Fibroblast of skin of right quadriceps (primary cell): ENCODE data around the gene DOCK4.
A peak's percentile ranks its signal among the peaks of the same experiment; 100 is the strongest.

Source experiments
- DNase-seq: peaks from one replicate; pipeline ENCODE4 v3.0.0-alpha.2; 2013

The DOCK4 gene

DNA sequence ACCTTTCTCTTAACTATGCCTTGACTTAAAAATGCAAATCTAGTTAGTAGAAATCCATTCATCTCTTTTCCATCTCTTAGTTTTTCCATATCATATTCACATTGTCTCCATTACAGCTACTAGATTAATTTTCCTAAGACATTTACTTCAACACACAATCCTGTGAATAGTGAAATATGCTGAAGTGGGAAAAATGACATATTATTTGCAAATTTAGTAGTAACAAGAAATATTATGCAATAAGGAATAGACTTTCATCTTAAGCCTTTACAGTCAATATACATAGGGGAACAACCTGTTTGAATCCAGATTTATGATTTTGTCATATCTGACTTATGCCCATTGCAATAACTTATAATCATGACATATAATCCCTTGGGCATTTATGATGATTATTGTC is 366.9 kb downstream of the DOCK4 start:
- DNase-seq = no peak

DNA sequence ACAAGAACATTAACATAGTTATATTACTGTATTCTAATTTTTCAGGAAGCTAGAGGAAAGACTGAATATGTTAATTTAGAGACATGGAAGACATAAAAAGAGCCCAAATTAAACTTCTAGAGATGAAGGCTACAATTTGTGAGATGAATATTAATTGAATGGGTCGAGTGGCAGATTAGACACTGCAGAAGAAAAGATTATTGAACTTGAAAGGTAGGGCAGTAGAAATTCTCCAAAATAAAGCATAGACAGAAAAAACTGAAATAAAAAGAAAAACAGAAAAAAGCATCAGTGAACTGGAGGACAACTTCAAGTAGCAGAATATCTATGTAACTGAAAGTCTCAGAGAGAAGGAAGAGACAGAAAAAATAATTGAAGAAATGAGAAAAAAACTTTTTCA is 369.6 kb downstream of the DOCK4 start:
- no peak for DNase-seq

DNA sequence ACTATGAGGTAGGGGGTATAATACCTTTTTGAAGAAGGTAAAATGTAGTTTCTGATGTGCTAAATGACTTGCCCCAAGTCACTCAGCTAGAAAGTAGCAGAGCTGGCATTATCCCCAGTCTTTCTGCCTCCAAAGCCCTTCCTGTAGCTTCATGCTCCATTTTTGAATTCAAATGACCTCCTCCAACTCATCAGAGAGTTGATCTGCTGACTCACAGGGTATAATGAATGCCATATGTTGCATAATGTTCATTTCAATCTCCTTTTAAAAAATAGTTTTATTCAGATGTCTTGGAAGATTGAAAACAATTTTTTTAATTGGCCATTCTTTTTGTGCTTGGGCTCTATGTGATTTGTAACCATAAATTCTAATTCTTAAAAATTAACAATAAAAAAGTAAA is 371.1 kb downstream of the DOCK4 start:
- DNase-seq = peak; percentile 91

DNA sequence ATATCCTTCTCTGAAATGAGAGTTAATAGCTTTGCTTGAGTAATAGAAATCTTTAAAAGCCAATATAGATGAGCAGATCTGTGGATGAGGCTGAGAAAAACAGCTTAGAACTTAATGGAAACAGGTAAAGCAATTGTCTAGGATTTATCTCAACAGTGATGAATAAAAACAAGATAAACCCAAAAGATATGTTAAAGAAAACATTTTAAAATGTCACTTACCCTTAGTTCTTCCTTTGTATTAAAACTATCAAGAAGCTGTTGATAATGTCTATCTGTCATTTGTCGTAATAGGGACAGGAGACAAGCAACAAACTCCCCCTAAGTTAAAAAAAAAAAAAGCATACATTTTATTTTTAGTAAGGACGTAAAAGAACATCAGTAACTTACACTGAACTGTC is 371.8 kb downstream of the DOCK4 start:
- DNase-seq = no peak

DNA sequence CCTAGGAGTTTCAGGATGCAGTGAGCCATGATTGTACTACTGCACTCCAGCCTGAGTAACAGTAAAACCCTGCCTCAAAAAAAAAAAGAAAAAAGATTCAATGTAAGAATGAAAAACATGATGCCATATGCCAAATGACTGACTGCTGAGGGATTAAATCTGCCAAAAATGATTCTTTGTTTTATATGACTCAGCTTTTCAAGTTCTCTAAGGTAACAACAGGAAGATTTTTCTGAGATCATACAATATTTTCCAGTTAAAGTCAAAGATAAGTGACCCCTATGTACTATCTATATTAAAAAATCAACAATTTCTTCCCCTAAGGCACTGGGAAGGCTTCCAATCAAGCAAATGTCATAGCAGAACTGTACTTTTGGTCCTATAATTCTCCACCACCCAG is 372.7 kb downstream of the DOCK4 start:
- peak; percentile 37 for DNase-seq

DNA sequence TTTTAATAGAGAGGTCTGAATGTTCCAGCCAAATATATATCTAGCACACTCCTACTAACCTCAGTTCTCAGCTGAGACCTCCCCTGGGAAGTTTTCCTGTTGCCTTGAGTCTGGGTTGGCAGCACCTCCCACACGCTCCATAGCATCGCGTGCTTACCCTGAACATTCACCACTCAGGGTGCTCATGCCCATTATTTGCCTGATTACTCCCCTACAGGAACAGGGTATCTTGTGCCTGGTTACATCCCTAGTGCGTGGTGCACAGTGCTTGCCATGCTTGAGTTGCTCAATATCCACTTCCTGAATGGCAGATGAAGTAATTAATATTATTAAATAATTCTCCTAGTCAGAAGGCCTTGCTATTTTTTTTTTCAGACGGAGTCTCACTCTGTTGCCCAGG is 374.0 kb downstream of the DOCK4 start:
- no peak for DNase-seq

DNA sequence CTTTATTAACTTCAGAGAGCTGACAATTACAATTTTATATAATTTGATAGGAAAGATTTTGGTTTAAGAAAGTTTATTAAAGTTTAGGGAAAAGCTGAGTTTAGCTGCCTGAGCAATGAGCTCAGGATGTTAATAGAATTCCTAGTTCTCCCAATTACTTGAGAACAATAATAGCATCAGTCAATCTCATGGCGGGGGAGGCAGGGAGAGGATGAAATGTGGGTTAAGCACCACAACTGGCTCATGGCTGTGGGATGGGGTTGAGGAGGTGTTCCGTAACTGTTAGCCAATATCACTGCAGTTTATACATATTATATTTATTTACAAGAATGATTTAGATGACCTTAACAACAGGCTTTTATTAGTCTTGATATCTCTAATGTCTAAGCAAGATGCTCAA is 377.0 kb downstream of the DOCK4 start:
- no peak for DNase-seq

DNA sequence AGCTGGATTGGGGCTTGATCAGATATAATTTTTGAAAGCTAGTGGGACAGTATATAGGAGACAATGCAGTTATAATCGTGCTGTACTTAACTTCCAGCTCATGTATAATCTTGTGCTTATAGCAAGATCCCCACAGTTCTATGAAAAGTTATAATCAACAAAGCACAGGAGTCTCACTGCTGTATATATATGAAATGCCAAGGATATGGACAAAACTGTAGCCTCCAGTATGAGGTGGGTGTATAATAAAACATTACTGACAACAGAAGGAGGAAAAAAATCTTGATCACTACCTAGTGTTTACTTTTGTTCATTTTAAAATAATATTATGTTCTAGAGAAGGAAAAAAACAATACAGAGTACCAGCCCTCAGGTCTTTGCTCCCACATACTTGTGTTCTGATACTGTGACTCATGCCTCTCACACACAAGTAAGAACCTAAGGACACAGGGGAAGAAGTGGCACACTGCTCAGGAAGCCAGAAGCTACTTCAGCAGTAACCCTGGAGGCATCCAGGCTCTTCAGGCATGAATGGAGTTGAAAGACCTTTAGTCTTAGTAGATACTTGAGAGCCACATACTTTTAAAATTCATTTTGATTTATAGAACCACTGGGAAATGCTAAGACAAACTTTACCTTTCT is 378.2 kb downstream of the DOCK4 start:
- DNase-seq = peak; percentile 43

DNA sequence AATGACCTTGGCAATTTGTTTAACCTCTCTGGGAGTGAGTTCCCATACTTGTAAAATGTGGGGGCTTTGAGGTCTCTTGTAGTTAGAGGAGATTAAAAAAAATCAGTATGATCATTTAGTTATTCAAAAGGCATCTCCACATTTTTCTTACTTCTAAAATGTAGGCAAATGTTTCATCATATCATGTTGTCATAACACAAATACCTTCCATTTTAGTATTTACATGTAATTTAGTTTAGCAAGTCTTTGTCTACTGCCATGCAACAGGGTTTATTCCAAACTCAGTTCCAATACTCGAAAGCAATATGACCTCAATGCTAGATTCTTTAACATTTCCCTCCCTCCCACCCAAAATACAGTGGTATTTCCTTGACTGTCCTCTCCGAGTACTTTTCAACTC is 381.2 kb downstream of the DOCK4 start:
- no peak for DNase-seq

DNA sequence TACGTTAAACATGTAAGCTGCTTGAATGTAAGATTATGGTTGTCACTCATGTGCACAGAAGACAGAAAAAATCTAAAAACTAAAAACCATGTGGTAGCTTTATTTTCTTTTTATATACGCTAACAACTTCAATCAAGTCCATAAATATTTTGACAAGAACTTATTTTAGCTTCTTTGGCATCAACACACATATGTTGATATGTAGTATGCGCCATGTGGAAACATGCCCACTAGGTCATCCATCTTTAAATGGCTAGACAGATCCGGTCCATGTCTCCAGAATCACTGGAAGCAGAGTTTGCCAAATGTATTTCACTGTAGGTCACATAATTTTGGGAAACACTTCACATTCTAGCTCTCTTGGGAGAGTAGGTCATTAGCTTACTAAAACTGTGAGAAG is 382.4 kb downstream of the DOCK4 start:
- DNase-seq = no peak

DNA sequence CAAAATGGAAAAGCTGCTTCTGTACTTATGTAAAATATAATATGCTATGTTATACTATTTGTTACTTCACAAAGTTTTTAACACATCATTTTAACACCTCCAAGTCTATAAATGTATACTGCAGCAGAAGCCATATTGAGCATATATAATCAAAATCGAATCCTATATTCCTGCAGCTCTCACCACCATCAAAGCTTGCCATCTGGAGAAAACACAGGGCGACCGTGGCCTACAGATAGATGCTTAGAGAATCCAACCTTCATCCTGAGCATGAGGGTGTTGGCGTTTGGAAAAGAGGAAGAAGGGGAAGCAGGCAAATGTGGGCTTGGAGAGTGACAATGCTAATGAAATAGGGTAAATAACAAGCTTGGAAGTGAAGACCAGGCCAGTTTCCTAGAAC is 385.2 kb downstream of the DOCK4 start:
- no peak for DNase-seq

DNA sequence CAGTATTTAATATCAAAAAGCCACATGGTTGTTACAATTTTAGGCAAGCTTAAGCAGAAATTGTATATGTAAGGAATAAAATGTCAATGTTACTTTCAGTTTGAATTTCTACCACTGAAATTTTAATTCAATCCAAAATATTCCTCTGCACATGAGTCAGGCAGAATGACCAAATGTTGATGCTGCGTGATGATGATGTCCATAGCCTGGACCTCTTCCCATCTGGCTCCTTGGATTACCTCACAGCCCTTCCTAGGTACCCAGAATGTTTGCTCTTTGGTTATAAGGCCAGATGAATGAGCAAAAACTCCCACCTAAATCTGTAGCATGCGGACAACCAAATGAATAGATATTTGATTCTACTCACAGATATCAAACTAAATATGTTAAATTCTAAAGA is 385.6 kb downstream of the DOCK4 start:
- no peak for DNase-seq

DNA sequence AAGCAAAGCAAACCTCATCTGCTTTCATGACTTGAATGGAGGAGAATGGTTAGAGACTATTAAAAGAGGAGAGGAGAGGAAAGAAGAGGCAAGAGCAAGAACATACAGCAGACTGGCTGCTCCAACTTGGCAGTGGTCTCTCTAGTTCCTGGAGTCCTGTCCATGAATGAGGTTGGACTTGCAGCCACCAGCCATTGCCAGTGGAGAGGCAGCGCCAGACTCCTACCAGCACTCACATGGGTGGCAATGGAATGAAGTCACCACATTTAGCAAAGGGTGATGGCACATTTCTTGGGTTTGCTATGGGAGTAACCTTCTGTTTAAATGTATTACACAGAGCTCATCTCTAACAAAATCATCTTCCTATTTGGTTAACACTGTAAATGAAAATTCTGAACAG is 386.1 kb downstream of the DOCK4 start:
- DNase-seq = no peak

DNA sequence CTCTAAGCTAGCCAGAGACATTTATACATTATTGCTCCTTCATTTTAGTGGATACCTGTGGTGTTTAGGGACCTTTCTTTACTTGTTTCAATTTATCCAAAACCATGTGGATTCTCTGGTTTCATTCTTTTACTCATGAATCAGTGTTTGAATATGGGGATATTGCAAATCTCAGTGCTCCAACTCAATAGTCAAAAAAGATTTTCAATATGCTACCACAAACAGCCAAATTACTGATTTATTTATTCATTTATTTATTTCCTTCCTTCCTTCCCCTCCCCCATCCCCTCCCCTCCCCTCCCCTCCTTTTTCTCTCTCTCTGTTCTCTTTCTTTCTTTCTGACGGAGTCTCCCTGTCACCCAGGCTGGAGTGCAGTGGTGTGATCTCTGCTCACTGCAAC is 390.8 kb downstream of the DOCK4 start:
- DNase-seq = no peak

DNA sequence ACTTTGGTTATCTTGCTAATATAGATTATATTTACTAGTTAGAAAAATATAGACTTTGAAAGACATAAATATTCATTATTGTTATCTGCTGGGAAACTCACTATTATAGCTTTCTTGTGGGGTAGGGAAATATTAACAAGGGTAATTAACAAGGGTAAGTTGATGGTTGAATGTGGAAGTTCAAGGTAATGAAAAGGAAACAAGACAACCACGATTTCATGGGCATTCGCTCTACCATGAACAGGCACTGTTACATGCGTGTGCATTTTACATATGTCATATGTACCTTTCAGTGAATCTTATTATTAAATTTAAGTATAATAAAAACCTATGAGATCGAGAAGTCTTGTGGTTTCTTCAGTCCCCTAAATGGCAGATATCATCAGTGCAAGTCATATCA is 392.9 kb downstream of the DOCK4 start:
- DNase-seq = no peak

DNA sequence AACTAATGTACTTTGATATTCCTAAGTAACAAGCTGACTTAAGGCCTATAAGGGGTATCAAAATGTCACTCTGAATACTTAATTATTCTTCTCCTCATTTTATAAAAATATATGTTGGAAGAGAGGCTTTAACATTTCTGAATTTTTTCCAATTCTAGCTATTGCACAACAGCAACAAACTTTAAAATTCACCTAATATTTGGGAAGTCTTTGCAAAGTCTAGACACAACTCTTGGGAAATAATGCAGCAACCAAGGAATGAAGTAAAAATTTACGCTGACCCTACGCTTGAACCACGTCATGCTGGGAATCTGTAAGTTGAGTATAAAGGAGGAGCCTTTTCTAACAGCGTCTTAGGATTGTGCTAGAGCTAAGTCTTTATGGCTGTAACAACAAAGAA is 400.0 kb downstream of the DOCK4 start:
- no peak for DNase-seq

DNA sequence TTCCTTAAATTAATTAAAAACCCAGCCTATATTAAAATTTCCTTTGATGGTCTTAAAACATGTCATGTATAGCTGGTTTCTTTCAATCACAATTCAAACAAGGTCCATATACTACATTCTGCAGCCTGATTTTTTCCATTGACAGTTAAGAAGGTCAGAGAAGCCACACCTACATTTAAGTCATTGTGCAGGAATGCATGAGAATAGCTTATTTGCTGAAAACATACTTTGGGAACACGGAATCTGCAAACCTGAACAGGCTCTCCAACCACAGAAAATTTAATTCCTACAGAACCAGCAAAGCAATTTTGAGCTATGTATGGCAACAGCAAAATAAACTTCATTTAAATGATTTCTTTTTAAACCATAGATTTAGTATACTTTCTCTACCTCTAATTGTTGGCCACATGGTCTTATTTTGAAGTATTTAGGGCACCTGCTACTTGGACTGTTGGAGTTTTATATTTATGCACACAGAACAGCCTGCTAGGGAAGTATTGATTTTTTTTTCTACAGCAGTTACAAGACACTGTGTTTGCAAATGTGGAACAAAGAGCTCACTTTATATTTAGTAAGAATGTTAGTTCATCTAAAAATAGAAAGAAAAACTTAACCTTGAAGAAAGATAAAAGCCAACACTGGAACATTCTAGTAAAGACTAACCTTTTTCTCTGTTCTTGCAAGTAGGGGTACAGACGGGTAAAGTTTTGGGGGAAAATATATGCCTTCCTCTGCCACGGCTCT is 403.0 kb downstream of the DOCK4 start:
- DNase-seq = peak; percentile 42

DNA sequence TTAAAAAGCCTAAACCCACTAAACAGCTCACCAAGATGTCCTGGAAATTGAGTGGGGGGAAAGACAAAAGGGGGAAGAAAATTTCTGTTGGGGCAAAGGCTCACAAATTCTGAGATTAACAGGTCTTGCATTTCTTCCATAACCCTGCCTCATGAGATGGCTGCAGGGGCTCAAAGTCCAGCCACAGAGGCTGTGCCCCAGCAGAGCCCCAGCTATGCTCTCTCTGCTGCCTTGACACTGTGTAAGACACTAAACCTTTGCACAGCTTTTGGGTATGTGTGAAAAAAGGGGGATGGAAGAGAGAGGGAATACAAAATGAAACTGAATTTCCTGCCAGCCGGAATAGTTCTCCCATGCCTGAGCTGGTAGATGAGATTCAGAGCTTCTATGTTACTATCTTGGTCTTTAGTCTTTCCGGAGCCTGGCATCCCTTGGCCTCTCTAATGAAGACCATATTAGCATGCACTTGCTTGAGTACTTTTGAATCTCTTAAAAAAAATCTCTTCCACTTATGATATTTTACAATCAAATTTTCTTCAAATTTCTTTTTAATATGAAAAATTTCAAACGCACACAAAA is 403.9 kb downstream of the DOCK4 start:
- no peak for DNase-seq

DNA sequence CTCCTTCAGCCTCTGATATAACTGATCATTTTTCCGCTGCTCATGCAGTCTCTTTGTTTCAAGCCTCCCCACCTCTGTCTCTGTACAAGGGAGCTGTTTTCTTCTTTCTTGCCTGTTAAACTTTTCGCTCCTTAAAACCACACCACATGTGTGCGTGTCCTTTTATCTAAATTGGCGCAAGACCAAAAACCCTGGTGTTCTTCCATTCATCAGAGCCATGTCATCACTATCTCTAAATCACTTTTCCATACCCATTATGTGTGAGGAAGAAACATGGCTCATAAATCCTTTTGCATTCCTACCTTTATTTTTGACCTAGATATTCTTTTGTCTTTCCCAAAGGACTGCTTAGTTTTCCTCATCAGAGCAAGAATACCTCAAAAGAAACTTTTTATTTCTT is 404.9 kb downstream of the DOCK4 start:
- peak; percentile 71 for DNase-seq

DNA sequence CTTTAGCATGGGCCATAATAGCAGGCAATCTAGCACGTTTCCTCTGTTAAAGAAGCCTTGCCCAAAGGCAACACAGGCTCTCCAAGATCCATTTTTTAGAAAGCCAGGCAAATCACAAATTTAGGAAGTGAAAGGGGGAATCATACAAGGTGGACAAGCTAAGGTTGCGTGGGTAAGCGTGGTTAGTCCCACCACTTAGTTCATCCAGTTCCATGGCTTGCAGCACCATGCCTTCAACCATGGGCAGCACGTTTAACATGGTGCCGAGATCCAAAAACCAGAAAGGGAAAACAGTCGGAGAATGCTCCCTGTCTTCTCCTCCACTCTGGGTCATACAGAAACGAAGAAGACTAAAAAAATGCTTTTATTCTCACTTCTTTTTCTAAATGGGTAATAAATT is 409.5 kb downstream of the DOCK4 start:
- peak; percentile 15 for DNase-seq

DNA sequence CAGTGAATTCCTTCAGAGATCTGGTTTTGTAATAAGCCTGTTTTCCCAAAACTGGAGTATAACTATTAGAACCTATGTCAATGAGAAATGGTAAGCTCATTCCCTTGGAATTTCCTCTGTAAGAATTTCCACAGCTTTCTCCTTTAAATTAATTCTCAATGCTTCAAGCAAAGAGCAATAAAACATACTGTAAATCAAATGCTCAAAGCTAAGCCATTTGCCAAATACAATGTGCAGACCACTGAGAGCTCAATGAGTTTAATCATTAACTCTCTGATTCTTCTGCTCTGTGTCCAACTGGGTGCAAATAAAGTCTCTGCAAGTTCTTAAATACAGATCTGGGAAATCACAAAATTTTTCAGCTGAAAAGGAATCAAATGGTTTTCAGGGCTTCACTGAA is 416.3 kb downstream of the DOCK4 start:
- DNase-seq = peak; percentile 71

DNA sequence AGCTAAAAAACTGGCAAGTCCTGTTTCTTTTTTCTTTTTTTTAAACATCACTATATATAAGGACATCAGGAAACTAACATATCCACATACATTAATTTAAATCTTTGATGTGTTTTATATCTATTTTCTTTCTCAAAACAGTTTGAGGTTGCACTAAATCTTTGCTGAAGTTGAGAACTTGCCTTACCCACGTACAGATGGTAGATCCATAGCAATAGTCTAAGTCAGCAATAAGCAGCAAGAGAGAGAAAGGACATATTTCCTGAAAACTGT is 417.2 kb downstream of the DOCK4 start:
- no peak for DNase-seq

DNA sequence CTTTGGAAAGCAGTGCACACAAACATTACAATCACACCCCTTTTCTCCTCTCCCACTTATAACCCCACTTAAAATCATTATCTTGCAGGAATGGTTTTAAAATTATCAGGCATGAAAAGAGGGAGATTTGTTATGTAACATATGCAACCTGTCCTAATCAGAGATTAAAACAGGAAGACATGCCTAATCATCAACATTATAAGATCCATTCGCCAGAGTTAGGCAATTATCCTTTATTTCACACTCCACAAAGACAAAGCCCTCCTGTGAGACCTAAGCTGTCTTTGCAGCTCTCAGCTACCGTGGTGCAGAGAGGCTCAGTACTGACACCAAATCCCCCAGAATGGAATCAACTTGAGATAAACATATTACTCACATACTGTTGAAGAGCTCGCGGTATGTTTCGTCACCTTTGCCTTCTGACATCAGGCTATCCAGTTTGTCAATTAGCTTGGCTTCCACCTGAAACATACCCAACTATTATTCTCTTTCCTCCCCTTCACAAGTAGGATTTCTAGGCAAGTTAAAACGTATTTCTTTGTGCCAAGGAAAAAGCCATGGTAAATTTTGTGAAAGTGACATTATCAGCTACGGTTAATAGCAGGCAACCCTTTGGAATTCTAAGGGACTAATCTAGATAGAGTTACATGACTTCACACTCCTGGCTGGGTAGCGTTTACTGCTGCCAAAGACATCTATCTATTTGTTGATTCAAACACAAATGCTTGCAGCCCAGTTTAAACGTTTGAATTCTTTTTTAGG is 417.7 kb downstream of the DOCK4 start:
- peak; percentile 21 for DNase-seq

DNA sequence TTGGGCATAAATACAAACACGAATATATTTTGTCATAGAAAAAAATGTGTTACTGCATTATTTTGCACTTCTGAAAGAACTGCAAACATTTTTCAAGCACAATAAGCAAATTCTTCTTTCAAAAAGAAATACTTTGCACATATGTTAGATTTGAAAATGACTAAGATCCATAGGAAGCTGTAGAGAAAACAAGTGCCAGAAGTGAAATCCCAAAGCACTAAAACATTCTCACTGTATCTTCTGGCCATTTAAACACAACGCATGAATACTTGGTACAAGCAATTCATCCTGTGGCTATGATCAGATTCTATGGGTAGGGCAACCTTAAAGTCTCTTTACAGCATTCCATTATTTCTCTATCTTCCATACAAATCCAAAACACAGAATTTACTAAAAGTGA is 418.5 kb downstream of the DOCK4 start:
- peak; percentile 7 for DNase-seq
